Activated T-cell treated with anti-CD3 and anti-CD28 coated beads, Interleukin-2, amount 50 U/mL, for 1 hour (primary cell): ENCODE measurements around the gene NAA11.
"Not testable (repeated sequence)": the region's sequence is repeated elsewhere in the genome, so short reads cannot be mapped to it uniquely, and the experiment has no call there.

ENCODE experiments used
- DNase-seq: peaks from one replicate; pipeline ENCODE4 v3.0.0-alpha.2; 2020

Gene NAA11

DNA sequence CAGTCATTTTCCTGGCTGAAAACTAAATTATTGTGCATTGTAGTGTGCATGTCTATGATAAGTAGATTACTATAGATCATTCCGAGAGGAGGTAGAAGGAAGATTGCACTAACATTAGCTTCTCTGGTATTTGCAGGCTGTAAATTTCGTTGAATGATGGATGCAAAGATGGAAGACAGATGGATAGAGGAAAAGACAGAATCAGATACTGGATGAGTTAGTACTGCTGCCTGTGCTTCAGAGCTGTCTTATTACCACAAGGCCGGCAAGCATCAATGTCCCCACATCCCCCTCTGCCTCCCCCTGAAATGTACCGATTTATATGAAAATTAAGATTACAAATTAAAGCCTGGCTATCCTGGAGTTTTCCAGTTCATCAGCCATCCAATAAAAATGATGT is 17.7 kb downstream of the NAA11 start:
- DNase-seq, result no peak

DNA sequence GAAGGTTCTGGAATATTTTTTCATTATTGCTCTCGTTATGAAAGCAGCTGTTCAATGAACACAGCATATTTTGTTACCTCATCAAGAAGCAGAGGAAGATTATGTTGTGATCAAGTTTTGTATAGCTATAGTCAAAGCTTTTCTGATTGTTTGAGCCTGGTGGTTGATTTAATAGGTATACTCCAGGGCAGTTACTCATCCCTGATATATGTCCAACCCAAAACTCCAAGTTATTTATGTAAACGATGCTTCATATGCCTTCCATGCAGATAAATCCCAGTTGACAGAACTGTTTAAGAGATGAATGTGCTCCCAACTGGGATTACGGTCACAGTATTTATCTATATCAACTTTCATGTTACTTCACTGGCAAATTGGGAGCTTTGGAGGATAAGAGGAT is 19.1 kb downstream of the NAA11 start:
- no peak for DNase-seq

- DNase-seq, result no peak
Measured at GRCh38 chr4:79300280-79300679, 25.6 kb downstream of the NAA11 start.

DNA sequence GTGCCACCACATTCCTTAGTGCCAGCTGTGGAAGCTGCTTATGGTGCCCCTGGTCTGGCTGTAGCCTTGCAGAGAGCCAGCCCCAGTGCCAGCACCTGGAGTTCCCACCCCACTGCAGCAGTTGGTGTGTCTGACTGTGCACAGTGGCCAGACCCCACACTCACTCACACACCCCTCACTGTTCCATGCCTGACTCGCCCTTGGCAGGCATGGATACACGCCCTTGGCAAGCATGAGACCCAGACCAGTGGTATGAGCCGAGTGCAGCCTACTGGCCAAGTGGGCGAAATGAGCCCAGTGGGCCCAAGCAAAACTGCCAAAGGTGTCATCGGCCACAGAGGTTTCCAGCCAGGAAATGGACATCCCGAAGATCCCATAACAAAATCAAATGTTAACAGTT is 27.4 kb downstream of the NAA11 start:
- DNase-seq, result no peak

DNA sequence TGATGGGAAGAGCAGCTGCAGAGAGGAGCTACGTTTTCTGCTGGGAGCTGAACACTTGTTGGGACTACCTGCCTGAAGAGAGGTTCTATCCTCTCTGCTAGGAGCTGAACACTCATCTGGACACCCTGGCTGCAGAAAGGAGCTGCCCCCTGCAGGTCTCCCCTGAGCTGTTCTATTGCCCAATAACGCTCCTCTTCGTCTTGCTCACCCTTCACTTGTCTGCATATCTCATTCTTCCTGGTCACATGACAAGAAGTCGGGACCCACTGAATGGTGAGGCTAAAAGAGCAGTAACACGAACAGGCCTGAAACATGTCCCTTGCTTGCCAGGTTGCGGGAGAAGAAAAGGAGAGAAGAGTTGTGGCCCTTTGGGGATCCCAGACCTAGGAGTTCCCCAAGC is 27.8 kb downstream of the NAA11 start:
- no peak for DNase-seq

DNA sequence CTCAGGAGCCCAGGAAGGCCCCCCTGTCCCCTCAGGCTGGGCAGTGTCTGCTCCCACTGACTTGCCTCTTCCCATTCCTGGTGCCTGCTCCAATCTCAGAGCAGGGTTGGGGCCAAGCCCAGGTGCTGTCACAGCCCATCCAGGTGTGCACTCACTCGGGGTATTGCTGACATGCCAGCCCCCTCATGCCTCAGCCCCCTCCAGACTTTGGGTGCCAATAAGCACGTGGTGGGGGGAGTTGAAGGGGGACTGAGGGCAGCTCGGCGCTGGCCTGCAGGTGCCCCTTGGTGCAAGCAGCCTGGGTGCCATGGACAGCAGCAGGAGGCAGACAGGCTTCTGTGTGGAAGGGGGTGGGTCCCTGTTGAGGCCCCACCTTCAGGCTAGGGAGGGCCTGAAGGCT is 28.4 kb downstream of the NAA11 start:
- DNase-seq, result no peak

- no peak for DNase-seq
Measured at GRCh38 chr4:79296768-79297428, 29.0 kb downstream of the NAA11 start.

- no peak for DNase-seq
Measured at GRCh38 chr4:79295086-79295485, 30.8 kb downstream of the NAA11 start.

- DNase-seq, result no peak
Measured at GRCh38 chr4:79294064-79294463, 31.8 kb downstream of the NAA11 start.

DNA sequence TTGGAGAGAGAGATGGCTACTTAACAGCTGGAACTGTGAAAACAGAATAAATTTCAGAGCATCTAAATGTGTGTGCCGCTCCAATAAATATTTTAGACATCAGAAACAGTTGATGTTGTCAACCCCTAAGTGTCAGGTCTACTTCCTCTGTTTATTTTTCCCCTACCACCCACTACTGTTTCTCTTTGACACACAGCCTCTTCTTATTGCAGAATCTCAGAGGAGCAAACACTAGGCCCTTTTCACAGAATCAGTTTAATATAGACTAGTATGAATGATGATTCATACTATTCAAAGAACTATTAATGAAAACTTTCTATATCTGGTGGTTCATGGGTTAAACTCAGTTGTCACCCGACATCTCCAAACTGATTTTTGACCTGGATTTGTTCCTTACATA is 33.9 kb downstream of the NAA11 start:
- no peak for DNase-seq

GRCh38 chr4:79290376-79290775 is 35.5 kb downstream of the NAA11 start:
- DNase-seq, result no peak

DNA sequence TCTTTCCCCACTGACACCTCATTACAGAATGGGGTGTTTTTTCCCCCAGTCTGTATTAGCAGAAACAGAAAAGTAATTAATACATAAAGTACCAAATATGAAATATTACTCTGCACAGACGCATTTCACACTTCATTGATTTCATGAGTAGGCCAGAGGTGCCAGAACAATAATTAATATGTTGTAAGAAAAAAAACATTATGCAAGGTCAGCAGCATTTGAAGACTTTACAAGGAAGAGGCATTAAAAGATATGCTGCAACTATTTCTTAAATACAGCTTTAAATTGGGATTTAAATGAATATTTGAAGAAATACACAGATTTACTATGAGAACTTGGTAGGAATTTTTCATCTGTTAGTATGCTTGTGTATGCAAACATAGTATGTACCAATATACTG is 37.7 kb downstream of the NAA11 start:
- DNase-seq, result no peak

DNA sequence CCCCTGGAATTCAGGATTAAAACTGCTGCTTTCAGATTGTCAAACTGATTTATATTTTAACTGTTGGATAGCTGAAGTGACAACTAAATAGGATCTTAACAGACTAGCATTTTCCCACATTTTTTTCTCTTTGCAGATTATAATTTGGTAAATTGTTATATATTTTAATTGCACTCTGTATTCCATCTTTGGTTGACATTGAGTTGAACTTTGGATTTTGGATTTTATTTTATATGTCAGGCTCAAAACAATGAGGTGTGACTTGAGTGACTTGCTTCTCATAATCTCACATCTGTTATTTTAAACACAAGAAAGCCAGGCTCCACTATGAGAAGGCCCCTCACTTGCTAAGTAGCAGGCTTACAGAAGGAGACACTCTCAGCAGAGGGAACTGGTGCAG is 38.1 kb downstream of the NAA11 start:
- DNase-seq, result no peak

DNA sequence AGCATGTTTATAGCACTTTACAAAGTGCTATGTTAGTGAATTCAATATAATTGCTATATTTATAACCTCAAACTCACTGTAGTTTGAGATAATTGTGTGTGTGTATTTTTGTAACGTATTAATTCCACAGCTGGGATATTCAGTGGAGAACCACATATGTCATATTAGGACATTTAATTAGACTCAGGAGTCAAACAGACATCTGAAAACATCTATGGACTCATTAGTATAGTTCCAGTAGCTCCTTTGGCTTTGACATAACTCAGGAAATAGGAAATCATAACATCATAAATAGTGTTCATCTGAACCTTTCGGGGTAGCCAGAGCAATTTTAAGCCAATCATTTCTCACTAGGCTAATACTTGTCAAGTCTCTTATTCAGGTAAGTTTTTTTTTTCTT is 38.8 kb downstream of the NAA11 start:
- DNase-seq, result no peak

DNA sequence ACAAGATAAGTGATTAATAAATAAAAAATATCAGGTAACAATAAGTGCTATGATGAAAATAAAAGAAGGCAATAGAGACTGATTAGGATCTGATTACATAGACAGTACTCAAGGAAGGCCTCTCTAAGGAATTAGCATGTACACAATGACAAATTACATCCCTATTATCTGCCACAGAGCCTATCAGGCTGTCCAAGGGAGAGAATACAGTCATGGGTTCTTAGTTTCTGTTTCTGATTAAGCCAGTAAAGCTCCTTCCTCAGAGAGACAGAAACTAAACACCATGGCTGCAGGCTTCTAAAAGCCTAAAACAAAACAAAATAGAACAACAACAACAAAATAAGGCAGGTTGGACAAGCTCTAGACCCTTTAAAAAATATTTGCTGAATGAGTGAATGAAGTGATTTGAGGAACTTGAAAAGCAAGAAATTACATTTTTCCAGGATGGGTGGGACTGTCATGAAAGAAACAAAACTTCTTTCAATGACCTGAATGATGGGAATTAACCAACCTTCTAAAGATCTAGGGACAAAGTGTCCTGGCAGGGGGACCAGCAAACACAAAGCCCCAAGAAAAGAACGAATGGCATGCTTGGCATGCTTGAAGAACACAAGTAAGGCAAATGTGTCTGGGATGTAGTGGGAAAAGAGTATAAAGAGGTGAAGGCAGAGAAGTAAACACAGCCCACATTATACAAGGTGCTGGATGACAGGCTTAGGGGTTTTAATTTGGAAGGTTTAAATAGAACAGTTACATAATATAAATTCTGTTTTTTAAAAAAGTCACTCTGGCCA is 44.1 kb downstream of the NAA11 start:
- DNase-seq, result no peak

DNA sequence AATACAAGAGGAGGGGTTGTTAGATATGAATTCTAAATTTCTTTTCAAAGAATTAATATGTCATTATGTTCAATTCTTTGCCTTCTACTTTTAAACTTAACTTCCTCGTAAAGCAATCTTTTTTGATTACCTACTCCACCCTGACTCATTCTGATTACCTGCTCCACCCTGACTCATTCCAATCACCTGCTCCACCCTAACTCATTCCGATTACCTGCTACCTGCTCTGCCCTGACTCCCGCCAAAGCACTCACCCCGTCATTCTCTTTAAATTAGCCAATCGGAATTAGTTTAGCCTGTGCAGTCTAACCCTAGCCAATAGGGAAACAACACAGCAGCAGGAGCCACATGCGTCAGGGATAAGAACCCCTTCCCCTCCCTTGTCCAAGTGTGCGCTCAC is 48.4 kb downstream of the NAA11 start:
- not testable (repeated sequence) for DNase-seq

- no peak for DNase-seq
Measured at GRCh38 chr4:79273915-79274314, 51.9 kb downstream of the NAA11 start.

GRCh38 chr4:79272761-79273160 is 53.1 kb downstream of the NAA11 start:
- no peak for DNase-seq

DNA sequence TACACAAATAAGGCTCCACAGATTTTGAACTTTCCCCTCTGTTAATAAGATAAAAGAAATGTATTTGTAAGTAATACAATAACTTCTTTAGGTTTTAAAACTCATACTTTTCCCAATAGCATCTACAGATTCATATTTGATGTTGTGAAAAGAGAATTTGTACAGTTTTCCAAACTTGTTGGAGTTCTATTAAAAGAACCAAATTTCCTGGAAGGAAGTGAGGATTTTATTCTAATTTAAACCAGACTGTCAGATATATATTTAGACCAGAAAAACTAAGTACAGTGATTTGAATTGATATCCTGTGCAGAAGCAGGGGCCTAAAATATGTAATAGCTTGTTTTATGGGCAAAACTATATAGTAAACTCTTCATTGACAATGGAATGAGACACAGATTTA is 53.7 kb downstream of the NAA11 start:
- no peak for DNase-seq

GRCh38 chr4:79267671-79268070 is 58.2 kb downstream of the NAA11 start:
- DNase-seq, result no peak
